CD4-positive, alpha-beta T cell (primary cell): ENCODE results near the gene SLC43A1. TPM values are rescaled to one million over a fixed set of nuclear protein-coding genes. Genes with fewer than 3 reads are reported as not detected.

Experiments
- ATAC-seq: fragments of 200-7000 bp; cut with Tn5 transposase; one replicate; pipeline ENCODE4 v1.10.0; 2022; ENCODE audit warnings: mild to moderate bottlenecking; ENCODE audit not compliant: poor library complexity
- CTCF ChIA-PET: fragments of 350-600 bp; sonication (Branson Sonifier 250); formaldehyde crosslinking; loops from one replicate; lab custom pipeline; 2021; ENCODE audit warnings: antibody characterized with exemption, inconsistent platforms; lab: Charles Lee
- POLR2A ChIA-PET: fragments of 350-600 bp; sonication (Branson Sonifier 250); formaldehyde crosslinking; loops from one replicate; lab custom pipeline; 2021; ENCODE audit warnings: antibody characterized with exemption, inconsistent platforms; lab: Charles Lee
- DNase-seq, 14 experiments: peaks; one replicate each; pipeline ENCODE4 v3.0.0-alpha.2; 2013 to 2020; ENCODE audit warnings: mixed read lengths in 2 of 14
- H3K27ac ChIP-seq, 2 donors: one replicate each; pipeline versions ENCODE4 v1.5.1 to v1.7.0; 2013; ENCODE audit warnings: low read length in 2 of 2, low read depth in 1 of 2, mild to moderate bottlenecking in 1 of 2
- H3K27me3 ChIP-seq, 2 experiments: 1 replicate in 1 of 2; 2 replicates in 1 of 2; pipeline versions ENCODE4 v1.6.1 to v1.7.0; 2013; ENCODE audit warnings: low read length in 2 of 2, control low read depth in 1 of 2, mild to moderate bottlenecking in 1 of 2, moderate library complexity in 1 of 2; ENCODE audit not compliant: insufficient read depth in 2 of 2, control insufficient read depth in 1 of 2
- H3K36me3 ChIP-seq: one replicate; pipeline ENCODE4 v1.6.1; 2013; ENCODE audit warnings: low read length, control low read depth; ENCODE audit not compliant: insufficient read depth
- H3K4me1 ChIP-seq: one replicate; pipeline ENCODE4 v1.6.1; 2013; ENCODE audit warnings: low read length, control low read depth; ENCODE audit not compliant: insufficient read depth
- H3K4me3 ChIP-seq: one replicate; pipeline ENCODE4 v1.5.1; 2013; ENCODE audit warnings: mild to moderate bottlenecking, low read length, moderate library complexity
- H3K9me3 ChIP-seq, 2 experiments: 1 replicate in 1 of 2; 2 replicates in 1 of 2; pipeline versions ENCODE4 v1.6.1 to v1.7.0; 2013; ENCODE audit warnings: low read length in 2 of 2, mild to moderate bottlenecking in 2 of 2, control low read depth in 1 of 2, moderate library complexity in 1 of 2; ENCODE audit not compliant: control insufficient read depth in 1 of 2, insufficient read depth in 1 of 2
- H3K27ac Mint-ChIP-seq: one replicate; pipeline ENCODE4 v1.8.0; 2020; ENCODE audit warnings: mixed read lengths
- H3K27me3 Mint-ChIP-seq: one replicate; pipeline ENCODE4 v1.8.0; 2021; ENCODE audit warnings: mixed read lengths
- H3K36me3 Mint-ChIP-seq: one replicate; pipeline ENCODE4 v1.8.0; 2021; ENCODE audit warnings: low read depth, mixed read lengths
- H3K4me1 Mint-ChIP-seq: one replicate; pipeline ENCODE4 v1.8.0; 2021; ENCODE audit warnings: low read depth, mixed read lengths
- H3K4me3 Mint-ChIP-seq: one replicate; pipeline ENCODE4 v1.8.0; 2020; ENCODE audit warnings: mild to moderate bottlenecking, mixed read lengths
- H3K9me3 Mint-ChIP-seq: one replicate; pipeline ENCODE4 v1.8.0; 2020; ENCODE audit warnings: mixed read lengths
- CTCF ChIP-seq: fragments of 200-600 bp; IDR thresholded peaks from one replicate; pipeline ENCODE4 v1.8.0; 2022; ENCODE audit warnings: antibody characterized with exemption, mild to moderate bottlenecking
- intact Hi-C, 2 experiments: fragments of 100-400 bp; cut with DNase I in 1 of 2; cut with micrococcal nuclease in 1 of 2; formaldehyde crosslinking; loops; one replicate each; pipeline versions ENCODE4 v1.15.1 to v1.9.0; 2023 to 2025; cut with DNase I, micrococcal nuclease
- total RNA-seq, 174 experiments: library from RNA in 2 of 174; stranded (reverse) in 2 of 174; gene quantifications; one replicate each; pipeline ENCODE4 v1.2.3 and lab custom pipeline; 2021 to 2026

SLC43A1 gene
- total RNA-seq, 2 experiments from 2014 or later, result 3.1 to 4.2 TPM

- no peak for ATAC-seq
- H3K9me3 ChIP-seq, result peaks cover 0 to 5% of the 10 kb centered on the region in 2 experiments
- ChIA-PET POLR2A (interaction anchor here (0.6 to 1.8 kb wide), 5 partner anchors 8 to 225 kb away, joined by 3 to 7 read pairs (median 3); partner anchors contain the start of gene SELENOH), CTCF (interaction anchor here (1.1 to 4.9 kb wide), 5 partner anchors 10 to 58 kb away, joined by 3 to 19 read pairs (median 4); partner anchors contain the start of gene UBE2L6)
- H3K27me3 Mint-ChIP-seq, result no peaks in the 10 kb centered on the region
- H3K36me3 Mint-ChIP-seq, result peaks cover 6% of the 10 kb centered on the region
- TF ChIP-seq CTCF, result no peak
- peak overlapping the region; percentile 95 for H3K4me3 ChIP-seq
- peak overlapping the region; percentile 98 for H3K4me3 Mint-ChIP-seq
- H3K27me3 ChIP-seq, result no peaks in the 10 kb centered on the region
- intact Hi-C loops, result no loop called here
- peaks cover 30% of the 10 kb centered on the region for H3K4me1 Mint-ChIP-seq
- H3K9me3 Mint-ChIP-seq, result no peaks in the 10 kb centered on the region
- H3K4me1 ChIP-seq, result peaks cover 32% of the 10 kb centered on the region
- H3K36me3 ChIP-seq, result no peaks in the 10 kb centered on the region
- no peak overlapping the region for H3K27ac ChIP-seq
- DNase-seq, result no peak
- peak overlapping the region; percentile 28 for H3K27ac Mint-ChIP-seq
Measured at GRCh38 chr11:57516061-57516443, 550 bp upstream of the SLC43A1 start.

GRCh38 chr11:57514538-57515331 is 767 bp downstream of the SLC43A1 start:
- Mint-ChIP-seq H3K4me1 (peaks cover 34% of the 10 kb centered on the region), H3K9me3 (no peaks in the 10 kb centered on the region), H3K36me3 (peaks cover 6% of the 10 kb centered on the region), H3K4me3 (peak overlapping the region; percentile 98), H3K27ac (peak overlapping the region; percentile 44), H3K27me3 (no peaks in the 10 kb centered on the region)
- no peak for TF ChIP-seq CTCF
- H3K4me1 ChIP-seq, result peaks cover 32% of the 10 kb centered on the region
- POLR2A ChIA-PET, result interaction anchor here (0.7 to 1.8 kb wide), 9 partner anchors 10 to 1064 kb away, joined by 3 to 7 read pairs (median 3); partner anchors contain the start of genes LPXN and ZFP91
- intact Hi-C loops, result no loop called here
- CTCF ChIA-PET, result interaction anchor here (0.8 to 4.9 kb wide), 3 partner anchors 13 to 130 kb away, joined by 3 to 19 read pairs (median 9); no protein-coding TSS in a partner anchor
- ATAC-seq (peak; percentile 67), DNase-seq (peak; percentile 10 to 71 (median 44))
- peak overlapping the region; percentile 95 for H3K4me3 ChIP-seq
- H3K27ac ChIP-seq, result no peak overlapping the region
- H3K9me3 ChIP-seq, result peaks cover 0 to 5% of the 10 kb centered on the region in 2 experiments
- H3K27me3 ChIP-seq, result no peaks in the 10 kb centered on the region
- H3K36me3 ChIP-seq, result no peaks in the 10 kb centered on the region

- CTCF ChIA-PET, result interaction anchor here (1.0 to 4.9 kb wide), 3 partner anchors 13 to 56 kb away, joined by 4 to 19 read pairs (median 9); no protein-coding TSS in a partner anchor
- H3K4me3 ChIP-seq, result peak overlapping the region; percentile 95
- DNase-seq (peak in 7 of 14 experiments; percentile 15 to 57 (median 50)), ATAC-seq (peak; percentile 51)
- POLR2A ChIA-PET, result interaction anchor here (0.7 to 1.8 kb wide), 7 partner anchors 10 to 189 kb away, joined by 3 to 9 read pairs (median 3); no protein-coding TSS in a partner anchor
- intact Hi-C loops, result no loop called here
- Mint-ChIP-seq H3K27me3 (no peaks in the 10 kb centered on the region), H3K27ac (peak overlapping the region; percentile 69), H3K9me3 (no peaks in the 10 kb centered on the region), H3K4me1 (peaks cover 35% of the 10 kb centered on the region), H3K4me3 (peak overlapping the region; percentile 98), H3K36me3 (peaks cover 6% of the 10 kb centered on the region)
- H3K9me3 ChIP-seq, result peaks cover 0 to 5% of the 10 kb centered on the region in 2 experiments
- H3K4me1 ChIP-seq, result peaks cover 32% of the 10 kb centered on the region
- no peak for TF ChIP-seq CTCF
- no peak overlapping the region for H3K27ac ChIP-seq
- no peaks in the 10 kb centered on the region for H3K36me3 ChIP-seq
- no peaks in the 10 kb centered on the region for H3K27me3 ChIP-seq
Measured at GRCh38 chr11:57513911-57514537, 1.5 kb downstream of the SLC43A1 start.
